Effector CD4-positive, alpha-beta T cell (primary cell): ENCODE results near the gene TTLL12.
A peak's percentile ranks its signal among the peaks of the same experiment; 100 is the strongest.
"Not testable (repeated sequence)": the region's sequence is repeated elsewhere in the genome, so short reads cannot be mapped to it uniquely, and the experiment has no call there.

Source experiments
- DNase-seq: peaks from one replicate; pipeline ENCODE4 v3.0.0-alpha.2; 2020

TTLL12 gene

DNA sequence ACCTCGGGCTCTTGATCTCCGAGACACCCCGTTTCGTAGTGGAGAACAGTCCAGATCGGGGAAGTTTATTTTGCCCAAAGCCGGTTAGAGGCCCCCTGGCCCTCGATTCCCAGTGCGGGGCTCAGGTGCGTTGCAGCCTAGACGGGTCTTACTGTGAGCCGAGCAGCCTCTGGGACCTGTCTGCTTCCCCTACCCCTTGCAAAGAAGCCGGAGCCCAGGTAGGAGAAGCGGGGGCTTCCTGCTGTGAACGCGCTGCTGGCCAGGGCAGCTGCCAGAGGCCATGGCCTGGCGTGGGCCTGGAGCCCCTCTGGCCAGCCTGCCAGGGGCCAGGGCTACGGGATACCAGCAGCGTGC, 35.0 kb downstream of the TTLL12 start:
- no peak for DNase-seq

DNA sequence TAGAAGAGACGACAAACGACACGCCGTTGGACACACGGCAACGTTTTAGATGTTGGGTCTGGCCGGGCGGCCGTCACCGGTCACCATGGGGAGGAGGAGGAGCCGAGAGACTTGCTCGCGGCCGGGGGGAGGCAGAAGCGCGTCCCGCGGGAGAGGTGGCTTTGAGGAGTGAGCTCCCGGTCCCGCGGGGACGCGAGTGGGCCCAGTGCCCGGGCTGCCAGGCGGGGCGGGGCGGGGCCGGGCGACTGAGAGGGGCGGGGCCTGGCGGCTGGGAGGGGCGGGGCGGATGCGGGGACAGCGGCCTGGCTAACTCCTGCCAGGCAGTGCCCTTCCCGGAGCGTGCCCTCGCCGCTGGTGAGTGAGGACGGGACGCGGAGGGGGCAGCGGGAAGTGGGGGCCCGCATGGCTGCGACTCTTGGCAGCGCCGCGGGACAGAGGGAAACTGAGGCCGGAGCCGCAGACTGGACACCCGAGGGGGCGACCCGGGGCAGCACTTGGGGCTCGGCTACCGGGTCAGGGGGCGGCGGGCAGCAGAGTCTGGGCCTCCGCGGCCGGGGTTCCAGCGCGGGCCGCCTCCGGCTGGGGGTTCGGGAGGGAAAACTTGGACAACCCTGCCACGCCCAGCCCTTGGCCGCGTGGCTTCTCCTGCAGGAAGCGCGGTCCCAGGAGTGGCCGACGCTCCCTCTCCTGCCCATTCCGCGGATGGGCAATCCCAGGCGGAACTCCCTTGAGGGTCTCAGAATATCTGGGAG, 35.5 kb downstream of the TTLL12 start, which contains the start of gene TSPO:
Gene TSPO, plus strand, starts transcription at position 309 of the 752 bp plus-strand sequence. CDS start 7,680 bp downstream, outside the sequence.
- peak; percentile 43 for DNase-seq

DNA sequence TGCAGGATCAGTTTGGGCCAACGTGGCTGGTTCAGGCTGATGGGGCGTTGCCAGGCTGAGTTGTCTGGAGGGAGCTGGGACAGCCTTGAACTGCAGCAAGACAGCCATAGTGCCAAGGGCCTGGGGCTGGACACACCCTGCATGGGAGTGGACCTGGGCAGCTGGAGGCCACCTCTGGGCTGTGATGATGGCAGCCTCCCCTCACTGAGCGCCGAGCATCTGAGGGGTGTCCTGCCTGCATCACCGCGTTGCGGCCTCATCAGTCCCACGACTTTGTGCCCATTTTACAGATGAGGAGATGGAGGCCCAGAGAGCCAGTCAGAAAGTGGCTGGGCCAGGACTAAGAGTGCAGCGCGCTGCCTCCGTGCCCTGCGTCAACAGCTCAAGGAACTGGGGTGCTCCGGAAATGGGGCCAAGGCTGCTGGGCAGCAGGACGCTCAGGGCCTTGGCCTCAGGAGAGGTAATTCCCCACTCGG, 36.2 kb downstream of the TTLL12 start:
- DNase-seq = no peak

DNA sequence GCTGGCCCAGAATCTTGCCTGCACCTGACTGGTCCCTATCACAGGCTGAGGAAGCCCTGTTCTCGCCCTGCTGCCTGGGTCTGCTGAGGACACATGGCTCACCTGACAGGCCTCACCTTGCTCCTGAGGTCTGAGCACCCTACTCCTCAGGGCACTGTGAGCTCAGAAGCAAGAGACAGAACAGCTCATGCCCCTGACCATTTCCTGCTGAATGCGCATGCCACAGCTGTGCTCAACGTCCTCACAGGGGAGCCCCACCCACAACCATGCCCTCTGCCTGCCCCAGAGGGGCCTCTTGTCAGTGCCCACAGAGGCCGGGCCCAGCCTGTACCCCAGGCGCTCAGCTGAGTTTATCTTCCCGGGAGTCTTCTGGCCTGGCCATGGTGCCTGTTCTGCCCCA, 38.4 kb downstream of the TTLL12 start:
- DNase-seq = no peak

DNA sequence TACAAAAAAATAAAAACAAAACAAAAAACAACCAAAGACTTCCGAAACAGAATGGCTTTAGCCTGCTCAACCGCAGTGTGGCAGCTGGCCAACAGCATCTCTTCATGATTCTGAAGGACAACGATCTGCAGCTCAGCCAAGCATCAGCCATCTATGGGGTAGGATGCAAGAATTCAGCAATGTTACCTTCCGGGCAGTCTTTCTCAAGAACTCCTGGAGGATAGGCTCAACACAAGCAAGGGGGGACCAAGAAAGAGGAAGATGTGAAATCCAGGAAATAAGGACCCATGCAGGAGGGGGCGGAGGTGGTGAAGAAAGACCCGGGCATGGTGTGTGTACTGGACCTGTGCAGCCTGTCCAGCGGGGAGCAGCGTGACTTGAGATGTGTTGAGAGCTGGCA, 39.1 kb downstream of the TTLL12 start:
- no peak for DNase-seq

DNA sequence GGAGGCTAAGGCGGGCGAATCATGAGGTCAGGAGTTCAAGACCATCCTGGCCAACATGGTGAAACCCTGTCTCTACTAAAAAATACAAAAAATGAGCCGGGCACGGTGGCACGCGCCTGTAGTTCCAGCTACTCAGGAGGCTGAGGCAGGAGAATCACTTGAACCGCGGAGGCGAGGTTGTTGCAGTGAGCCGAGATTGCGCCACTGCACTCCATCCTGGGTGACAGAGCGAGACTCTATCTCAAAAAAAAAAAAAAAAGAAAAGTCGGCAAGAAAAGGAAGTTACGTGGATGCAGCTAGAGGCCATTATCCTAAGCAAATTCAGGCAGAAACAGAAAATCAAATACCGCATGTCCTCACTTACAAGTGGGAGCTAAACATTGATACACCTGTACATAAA, 40.6 kb downstream of the TTLL12 start:
- DNase-seq = not testable (repeated sequence)

DNA sequence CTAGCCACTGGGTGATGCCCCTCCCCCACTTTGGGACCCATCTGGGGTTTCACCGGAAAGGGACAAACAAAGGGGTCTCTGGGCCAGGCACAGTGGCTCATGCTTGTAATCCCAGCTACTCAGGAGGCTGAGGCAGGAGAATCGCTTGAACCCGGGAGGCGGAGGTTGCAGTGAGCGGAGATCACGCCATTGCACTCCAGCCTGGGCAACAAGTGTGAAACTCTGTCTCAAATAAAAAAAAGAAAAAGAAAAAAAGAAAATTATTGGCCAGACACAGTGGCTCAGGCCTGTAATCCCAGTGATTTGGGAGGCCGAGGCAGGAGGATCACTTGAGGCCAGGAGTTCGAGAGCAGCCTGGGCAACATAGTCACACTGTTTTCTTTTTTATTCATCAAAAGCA, 41.6 kb downstream of the TTLL12 start:
- DNase-seq = not testable (repeated sequence)

DNA sequence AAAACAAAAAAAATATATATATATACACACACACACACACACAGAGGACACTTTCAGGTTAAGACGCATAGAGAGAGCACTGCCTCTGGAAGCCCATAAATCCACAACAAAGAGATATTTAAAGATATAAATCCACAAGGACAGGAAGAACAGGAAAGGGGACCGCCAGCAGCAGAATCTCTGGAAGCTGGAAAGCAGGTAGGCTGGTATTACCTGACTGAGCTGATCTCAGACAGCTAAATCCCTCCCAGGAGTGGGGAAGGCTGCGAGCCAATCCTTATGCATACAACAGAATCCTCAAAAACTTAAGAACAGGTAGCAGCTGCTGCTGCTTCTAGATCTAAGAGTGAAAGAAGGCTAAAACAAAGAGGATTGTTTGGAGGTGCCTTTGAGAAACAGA, 42.0 kb downstream of the TTLL12 start:
- no peak for DNase-seq

DNA sequence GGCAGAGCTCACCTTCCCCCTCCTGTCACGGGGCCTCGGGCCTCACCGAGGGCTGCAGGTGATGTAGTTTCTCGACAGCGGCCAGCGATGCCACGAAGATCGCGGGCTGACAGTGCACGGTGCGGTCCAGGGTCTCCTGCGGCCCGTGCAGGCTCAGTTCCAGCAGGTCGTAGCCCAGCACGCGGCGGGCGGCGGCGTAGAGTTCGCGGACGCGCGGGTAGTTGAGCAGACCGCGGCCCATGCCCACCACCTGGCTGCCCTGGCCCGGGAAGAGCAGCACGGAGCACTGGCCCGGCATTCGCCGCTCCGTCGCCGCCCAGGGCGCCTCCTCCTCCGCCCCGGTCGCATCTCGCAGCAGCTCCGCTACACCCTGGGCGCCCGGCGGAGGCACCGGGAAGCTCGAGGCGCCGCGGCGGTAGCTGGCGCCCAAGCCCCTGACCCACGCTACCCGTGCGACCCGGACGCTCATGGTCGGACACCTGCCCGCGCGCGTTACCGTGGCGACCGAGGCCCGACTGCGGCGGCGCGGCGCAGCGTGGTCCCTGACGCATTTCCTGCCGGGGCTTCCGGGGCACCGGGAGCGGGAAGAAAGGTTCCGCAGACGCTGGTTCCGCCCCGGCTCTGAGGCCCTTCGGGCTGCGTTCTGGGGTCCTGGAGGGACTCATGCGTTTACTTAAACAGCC, 43.9 kb downstream of the TTLL12 start, which contains the start of gene MCAT:
Gene MCAT, minus strand, starts transcription at position 519 of the 683 bp plus-strand sequence. Its CDS starts 50 bp downstream, at position 469.
- peak; percentile 69 for DNase-seq

DNA sequence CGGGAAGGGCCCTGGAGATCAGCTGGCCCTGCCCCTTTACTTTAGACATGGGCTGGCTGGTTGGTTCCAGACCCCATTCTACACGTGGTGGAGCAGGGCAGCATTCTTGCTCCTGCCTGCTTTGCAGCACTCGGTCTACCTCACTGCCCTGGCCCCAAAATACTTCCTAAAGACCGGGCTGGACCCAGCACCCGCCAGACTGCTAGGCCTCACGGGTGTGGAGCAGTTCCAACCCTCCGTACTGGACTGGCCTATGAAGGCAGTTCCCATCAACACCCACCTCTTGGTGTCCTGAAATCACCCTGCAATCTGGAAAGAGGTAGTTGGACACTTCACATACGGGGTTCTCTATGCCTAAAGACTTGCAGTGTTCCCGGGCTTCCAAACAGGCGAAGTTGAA, 50.1 kb downstream of the TTLL12 start:
- no peak for DNase-seq

DNA sequence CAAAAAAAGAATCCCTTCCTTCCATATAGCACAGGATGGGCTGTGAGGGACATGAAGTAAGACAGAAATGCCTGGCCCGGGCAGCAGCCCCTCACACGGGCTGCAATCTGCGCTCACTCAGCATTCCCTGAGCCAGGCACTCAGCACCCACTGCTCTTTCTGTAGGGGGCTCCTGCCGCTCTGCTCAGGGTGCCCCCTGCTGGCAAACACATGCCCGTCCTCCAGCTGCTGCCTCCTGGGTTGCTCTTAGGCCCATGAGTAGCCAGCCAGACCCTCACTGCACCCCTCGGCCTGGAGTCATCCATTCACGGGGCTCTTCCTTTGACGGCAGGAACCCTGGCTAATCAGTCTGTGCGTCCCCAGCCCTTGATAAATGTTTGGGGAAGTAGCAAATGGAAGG, 50.7 kb downstream of the TTLL12 start:
- peak; percentile 35 for DNase-seq

DNA sequence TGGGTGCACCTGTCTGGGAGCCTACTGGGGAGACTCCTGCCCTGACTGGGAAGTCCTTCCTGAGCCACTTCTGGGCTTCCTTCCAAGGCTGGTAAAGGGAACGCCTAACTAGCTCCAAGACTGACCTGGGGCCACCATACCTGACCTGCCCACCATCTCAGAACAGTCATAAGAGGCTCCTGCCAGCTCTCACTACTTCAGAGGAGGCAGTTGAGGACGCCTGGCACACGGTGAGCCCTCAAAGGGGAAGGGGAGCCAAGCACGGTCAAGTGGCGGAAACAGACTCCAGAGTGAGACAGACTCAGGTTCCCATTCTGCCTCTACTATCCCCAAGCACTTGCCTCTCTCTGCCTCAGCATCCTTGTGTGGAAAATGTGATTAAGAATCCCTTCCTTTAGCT, 51.4 kb downstream of the TTLL12 start:
- DNase-seq = no peak

DNA sequence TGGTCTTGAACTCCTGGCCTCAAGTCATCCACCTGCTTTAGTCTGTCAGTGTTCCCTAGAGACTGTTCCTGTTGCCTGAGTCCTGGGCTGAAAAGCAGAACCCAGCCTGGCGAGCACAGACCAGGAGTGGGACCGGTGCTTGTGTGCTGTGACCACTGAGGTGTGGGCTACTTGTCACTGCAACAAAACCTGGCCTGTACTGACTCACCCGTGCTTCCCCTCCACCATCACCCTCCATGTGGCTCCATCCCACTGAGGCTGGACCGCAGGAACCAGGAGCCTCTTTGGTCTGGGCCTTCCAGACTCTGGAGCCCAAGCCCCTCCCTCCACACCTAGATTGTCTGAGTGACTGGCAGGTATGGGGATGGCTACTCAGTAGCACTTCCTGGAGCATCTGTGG, 52.4 kb downstream of the TTLL12 start:
- no peak for DNase-seq

DNA sequence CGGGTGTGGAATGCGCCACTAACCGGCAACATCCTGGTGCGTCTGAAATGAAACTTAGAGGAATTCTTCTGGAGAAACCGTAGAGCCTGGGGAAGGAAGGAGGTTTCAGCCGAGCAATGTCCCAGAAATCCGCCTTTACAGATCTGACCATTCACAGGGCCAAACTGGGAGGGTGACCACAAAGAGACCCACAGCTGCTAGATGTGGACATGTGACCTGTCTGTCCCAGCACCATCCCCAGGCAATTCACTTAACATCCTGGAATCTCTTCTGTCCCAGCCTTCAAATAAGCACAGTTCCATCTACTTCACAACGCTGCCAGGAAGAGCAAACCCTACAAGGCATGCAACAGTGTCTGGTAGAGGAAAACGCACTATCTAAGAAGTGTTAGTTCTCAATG, 53.5 kb downstream of the TTLL12 start:
- no peak for DNase-seq

DNA sequence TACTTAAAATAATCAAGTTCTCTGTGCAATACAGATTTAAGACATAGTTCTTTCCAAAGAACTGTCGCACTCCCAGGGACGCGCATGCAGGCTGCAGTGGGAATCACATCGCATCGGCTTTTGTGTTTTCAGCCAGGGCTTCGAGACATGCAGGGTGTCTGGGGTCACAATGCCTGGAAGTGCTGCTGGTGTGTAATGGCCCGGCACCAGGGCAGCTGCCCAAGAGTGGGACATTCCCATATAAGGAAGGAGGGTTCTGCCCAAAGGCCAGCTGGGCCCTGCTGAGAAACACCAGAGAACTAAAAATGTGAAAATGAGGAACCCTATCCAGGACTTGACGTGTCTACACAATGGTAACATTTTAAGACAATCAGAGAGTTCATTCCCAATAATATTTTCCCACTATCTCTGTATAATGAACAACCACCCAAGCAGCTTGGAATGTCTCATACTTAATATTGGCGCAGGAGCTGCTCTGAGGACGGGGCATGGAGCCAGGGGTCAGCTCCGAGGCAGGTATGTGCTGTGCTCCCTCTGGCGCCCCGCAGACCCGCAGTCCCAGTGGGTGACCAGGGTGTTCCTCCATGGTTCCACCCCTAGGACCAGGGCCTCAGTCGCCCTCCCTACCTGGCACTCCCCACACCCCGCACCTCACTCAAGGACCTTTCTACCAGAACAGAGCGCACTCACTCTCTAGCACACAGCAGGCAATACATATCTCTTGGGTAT, 55.0 kb downstream of the TTLL12 start:
- no peak for DNase-seq

DNA sequence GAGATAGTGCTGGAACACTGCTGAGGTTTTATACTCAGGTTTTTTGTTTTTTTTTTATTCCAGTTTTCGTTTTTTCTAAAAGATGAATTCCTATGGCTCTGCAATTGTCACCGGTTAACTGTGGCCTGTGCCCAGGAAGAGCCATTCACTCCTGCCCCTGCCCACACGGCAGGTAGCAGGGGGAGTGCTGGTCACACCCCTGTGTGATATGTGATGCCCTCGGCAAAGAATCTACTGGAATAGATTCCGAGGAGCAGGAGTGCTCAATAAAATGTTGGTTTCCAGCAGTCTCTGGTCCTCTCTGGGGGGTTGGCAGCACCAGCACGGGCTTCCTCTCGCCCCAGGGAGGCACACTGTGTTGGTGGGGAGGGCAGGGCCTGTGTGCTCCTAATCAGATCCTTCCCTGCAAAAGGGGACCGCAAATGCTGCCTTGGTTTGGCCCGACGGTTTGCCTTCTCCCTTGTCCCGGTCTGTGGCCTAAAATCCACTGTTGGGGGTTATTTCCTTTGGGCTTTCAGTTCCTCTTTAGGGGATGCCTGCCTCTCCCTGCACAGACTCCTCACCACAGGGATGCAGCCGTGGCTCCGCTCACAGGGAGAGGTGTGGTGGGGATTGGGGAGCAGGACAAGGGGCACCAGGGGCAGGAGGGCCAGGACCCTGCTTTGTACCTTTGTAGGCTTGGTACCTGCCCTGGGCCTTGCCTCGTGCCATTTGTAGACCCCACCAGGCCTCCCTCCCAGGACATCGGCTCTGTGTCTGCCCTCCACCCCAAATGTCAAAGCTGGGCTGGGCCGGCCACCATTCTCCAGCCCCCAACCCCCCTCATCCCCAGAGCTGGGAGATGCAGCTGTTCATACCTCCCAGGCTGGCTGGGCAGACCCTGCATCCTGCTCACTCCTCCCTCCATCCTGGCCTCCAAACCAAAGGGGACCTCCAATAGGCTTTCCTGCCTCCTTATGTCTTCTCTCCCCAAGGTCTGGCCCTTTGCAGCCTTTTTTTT, 57.2 kb downstream of the TTLL12 start:
- no peak for DNase-seq

DNA sequence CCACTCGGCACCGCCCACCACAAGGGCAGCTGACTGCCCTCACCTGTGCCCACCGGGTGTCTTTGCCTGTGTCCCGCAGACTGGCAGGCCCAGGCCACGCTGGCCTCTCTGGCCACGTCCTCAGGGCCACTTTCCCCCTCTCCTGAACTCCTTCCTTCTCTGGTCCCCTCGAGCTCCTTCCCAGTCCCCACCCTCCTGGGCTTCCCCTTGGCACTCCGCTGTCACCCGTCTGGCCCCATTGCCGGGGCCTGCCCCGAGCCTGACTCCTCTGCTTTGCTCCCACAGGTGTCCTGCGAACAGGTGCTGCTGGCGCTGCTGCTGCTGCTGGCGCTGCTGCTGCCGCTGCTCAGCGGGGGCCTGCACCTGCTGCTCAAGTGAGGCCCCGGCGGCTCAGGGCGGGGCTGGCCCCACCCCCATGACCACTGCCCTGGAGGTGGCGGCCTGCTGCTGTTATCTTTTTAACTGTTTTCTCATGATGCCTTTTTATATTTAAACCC, 58.0 kb downstream of the TTLL12 start:
- DNase-seq = no peak

DNA sequence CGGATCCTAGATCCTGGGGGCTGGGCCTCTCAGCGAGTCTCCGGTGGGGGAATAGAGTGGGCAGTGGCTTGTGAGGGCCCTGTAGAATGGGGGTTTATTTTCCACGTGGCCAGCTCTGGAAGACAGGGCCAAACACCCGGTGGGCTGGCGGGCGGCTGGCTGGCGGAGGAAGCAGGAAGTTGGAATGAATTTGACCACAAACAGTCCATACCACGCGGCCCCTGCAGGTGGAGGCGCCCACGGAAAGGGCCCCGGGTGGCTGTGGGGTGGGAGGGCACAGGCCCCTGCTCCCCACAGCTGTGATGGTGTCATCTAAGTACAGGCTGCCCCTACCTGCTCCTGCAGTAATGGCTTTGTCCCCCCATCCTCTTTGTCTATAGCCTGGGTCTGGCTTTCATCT, 58.8 kb downstream of the TTLL12 start:
- DNase-seq = no peak

DNA sequence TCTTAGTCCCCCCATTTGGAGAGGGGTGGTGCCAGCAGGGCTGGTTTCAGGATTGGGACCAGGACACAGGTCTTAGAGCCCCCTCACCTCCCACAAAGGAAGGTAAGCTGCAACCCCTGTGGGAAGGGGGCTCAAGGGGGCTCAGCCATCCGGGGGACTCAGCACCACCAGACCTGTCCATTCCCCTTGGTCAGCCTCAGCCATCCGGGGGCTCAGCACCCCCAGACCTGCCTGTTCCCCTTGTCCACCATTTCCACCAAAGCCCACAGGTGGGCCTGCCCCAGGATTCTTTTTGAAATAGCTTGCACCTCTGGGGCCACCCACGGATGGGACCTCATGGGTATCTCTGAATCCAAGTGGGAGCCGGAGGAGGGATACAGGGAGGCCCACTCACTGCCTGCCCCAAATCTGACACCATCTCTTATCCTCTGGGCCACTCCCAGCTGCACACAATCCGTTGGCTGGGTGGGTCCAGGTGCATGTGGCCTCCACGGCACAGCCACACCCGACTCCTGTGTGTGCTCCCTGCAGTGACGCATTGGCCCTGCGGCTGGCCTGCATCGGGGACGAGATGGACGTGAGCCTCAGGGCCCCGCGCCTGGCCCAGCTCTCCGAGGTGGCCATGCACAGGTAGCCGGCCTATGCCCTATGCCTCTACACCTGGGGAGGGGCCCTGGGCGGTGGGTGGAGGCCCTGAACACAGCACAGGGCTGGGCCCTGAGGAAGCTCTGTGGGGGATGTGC, 59.6 kb downstream of the TTLL12 start:
- DNase-seq = no peak

DNA sequence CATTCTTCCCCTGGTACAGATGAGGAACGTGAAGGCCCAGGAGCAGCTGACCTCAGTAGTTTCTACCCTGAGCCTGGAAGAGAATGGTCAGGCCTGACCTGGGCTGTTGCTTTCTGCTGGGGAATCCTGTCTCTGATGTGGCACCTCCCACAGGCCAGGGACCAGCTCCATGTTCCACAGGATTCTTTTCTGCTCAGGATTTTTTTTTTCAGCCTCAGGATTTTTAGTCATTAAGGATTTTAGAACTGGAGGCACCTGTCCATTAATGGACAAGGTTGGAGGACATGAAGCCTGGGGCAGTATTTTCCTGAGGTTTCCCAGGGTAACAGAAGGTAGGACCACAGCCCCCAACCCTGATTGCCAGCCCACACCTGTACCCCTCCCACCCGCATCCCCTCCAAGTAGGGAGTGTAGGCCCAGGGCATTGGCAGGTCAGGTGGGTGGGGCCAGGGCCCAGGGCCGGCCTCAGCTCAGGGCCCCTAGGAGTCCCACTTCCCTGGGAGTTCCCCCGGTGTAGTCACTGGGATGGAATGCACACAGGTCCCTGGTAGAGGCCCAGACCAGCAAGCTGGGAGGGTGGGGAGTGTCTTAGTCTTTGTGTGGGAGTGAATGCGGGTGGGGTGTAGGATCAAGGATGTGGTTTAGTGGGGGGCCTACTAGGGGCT, 60.3 kb downstream of the TTLL12 start:
- no peak for DNase-seq

DNA sequence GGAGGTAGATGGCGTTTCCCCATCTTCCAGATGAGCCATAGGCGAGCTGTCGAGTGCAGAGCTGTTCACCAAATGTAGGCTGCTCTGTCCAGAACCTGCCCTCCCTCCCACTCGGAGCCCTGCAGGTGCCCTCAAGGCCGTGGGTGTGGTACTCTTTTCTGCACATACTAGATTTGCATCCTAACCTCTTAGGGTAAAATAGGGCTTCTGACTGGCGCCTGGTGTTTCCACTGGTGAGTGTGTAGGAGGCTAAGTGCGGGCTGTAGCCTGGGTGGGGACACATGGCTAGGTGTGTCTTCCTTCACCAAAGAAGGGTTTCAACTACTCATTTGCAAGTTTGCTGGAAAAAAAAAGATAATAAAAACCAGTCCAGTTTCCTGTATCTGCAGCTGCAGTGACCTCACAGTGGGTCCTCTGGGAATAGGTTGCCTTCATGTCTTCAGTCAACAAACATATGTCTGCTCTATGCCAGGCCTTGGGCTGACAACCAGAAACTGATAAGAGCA, 67.9 kb downstream of the TTLL12 start:
- DNase-seq = no peak
